ENCODE data around the gene KIRREL3. TPM values are rescaled to one million over a fixed set of nuclear protein-coding genes. Genes with fewer than 3 reads are reported as not detected.

Gene KIRREL3
- total and polyA plus RNA-seq, 12 donors, result 0.13 to 0.58 (median 0.30) TPM

DNA sequence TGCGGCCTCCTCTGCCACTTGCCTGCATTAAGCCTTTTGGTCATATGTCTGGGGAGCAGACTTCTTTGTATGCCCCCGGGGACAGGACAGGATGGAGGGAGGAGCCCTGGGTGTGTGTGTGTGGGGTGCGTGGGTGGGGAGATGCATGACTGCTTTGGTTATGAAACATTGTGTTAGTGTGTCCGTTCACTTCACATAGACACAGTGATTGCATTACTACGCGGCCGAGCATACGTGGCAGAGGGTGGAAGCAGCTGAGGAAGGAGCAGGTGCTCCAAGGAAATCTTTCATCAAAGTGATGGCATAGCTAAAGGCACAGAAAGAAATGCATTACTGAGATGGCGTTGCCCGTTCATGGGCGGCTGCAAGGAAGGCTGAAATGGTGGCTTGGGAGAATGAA lies 384.7 kb downstream of the KIRREL3 start:
- 82 to 84% methylated on average over 11 of the region's 11 CpGs for WGBS, 2 donors
- Histone ChIP-seq H3K27ac (no peak overlapping the region), H3K36me3 (no peaks in the 10 kb centered on the region), H3K4me3 (no peak overlapping the region), H3K27me3 (peaks cover 0 to 23% (median 0%) of the 10 kb centered on the region in 7 donors), H3K9me3 (no peaks in the 10 kb centered on the region), H3K4me1 (no peaks in the 10 kb centered on the region)
- no peak for ATAC-seq
- intact Hi-C loops (cut with DNase I), result no loop called here
- TF ChIP-seq, protein P1, sequence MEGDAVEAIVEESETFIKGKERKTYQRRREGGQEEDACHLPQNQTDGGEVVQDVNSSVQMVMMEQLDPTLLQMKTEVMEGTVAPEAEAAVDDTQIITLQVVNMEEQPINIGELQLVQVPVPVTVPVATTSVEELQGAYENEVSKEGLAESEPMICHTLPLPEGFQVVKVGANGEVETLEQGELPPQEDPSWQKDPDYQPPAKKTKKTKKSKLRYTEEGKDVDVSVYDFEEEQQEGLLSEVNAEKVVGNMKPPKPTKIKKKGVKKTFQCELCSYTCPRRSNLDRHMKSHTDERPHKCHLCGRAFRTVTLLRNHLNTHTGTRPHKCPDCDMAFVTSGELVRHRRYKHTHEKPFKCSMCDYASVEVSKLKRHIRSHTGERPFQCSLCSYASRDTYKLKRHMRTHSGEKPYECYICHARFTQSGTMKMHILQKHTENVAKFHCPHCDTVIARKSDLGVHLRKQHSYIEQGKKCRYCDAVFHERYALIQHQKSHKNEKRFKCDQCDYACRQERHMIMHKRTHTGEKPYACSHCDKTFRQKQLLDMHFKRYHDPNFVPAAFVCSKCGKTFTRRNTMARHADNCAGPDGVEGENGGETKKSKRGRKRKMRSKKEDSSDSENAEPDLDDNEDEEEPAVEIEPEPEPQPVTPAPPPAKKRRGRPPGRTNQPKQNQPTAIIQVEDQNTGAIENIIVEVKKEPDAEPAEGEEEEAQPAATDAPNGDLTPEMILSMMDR (IDR thresholded peaks at IDR 0.05), result no peak
- DNase-seq, result no peak

DNA sequence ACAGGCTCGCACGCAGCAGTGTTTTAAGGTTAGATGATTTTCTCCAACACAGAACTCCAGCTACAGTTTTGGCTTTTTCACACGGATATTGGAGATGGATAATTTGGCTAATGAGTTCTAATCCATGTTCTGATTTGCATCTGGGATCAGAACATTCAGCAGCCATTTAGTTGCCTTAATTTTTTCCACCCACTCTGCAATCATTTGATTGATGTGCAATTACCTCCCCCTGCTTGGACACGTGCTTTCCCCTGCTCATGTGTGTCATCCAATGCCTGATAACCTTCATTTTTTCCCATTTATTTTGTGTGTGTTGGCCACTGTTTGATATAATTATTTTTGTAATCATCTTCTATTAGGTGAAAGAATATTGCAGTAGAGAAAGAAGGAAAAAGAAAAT lies 387.3 kb downstream of the KIRREL3 start:
- no peak for ATAC-seq
- Histone ChIP-seq H3K9me3 (no peaks in the 10 kb centered on the region), H3K27me3 (peaks cover 0 to 38% (median 7%) of the 10 kb centered on the region in 7 donors), H3K36me3 (no peaks in the 10 kb centered on the region), H3K4me3 (no peak overlapping the region), H3K4me1 (no peaks in the 10 kb centered on the region), H3K27ac (no peak overlapping the region)
- 71 to 72% methylated on average over 4 of the region's 4 CpGs for WGBS, 2 donors
- no peak for DNase-seq
- TF ChIP-seq, protein P1 (IDR thresholded peaks at IDR 0.05), result no peak
- intact Hi-C loops (cut with DNase I), result no loop called here

DNA sequence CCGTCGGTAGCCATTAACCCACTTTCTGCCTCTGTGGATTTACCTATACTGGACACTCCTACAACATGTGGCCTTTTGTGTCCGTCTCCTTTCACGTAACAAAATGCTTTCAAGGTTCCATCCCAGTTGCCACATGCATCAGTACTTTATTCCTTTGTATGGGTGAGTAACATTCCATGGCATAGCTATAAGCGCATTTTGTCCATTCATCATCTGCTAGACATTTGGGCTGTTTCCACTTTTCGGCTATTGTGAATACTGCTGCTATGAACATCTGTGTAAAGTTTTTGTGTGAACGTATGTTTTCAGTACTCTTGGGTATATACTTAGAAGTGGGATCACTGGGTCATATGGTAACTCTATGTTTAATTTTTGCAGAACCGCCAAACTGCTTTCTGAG lies 387.9 kb downstream of the KIRREL3 start:
- no peak for DNase-seq
- no peak overlapping the region for H3K27ac ChIP-seq
- H3K27me3 ChIP-seq, result peaks cover 0 to 44% (median 13%) of the 10 kb centered on the region in 7 donors
- no peaks in the 10 kb centered on the region for H3K9me3 ChIP-seq
- no peak for ATAC-seq
- H3K4me1 ChIP-seq, result no peaks in the 10 kb centered on the region
- no peaks in the 10 kb centered on the region for H3K36me3 ChIP-seq
- intact Hi-C loops (cut with DNase I), result no loop called here
- TF ChIP-seq, protein P1 (IDR thresholded peaks at IDR 0.05), result no peak
- H3K4me3 ChIP-seq, result no peak overlapping the region
- 83 to 87% methylated on average over 8 of the region's 8 CpGs for WGBS, 2 donors

DNA sequence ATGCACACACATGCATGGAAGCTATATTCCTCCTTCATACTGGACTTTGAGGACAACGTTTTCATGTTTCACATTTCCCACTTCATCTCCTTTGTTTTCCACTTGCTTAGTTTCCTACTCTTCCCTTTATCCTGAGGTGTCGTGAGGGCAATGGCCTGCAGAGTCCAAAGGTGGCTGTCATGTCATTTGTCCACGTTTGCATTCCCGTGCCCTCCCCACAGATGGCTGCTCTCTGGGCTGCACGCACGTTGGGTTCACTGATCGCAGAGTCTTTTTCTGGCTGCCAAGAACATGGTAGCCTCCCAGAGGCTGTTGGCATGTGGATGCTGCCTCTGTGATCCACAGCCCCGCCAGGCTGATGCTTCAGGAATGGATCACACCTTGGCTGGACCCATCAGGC lies 389.1 kb downstream of the KIRREL3 start:
- H3K36me3 ChIP-seq, result no peaks in the 10 kb centered on the region
- DNase-seq (no peak), ATAC-seq (no peak)
- WGBS, 2 donors, result 83% methylated on average over 8 of the region's 8 CpGs
- intact Hi-C loops (cut with DNase I), result no loop called here
- no peak overlapping the region for H3K4me3 ChIP-seq
- TF ChIP-seq, protein P1 (IDR thresholded peaks at IDR 0.05), result no peak
- H3K4me1 ChIP-seq, result no peaks in the 10 kb centered on the region
- no peak overlapping the region for H3K27ac ChIP-seq
- no peaks in the 10 kb centered on the region for H3K9me3 ChIP-seq
- peaks cover 0 to 55% (median 24%) of the 10 kb centered on the region in 7 donors for H3K27me3 ChIP-seq
